Measurements from ENCODE around the gene PLVAP.

DNA sequence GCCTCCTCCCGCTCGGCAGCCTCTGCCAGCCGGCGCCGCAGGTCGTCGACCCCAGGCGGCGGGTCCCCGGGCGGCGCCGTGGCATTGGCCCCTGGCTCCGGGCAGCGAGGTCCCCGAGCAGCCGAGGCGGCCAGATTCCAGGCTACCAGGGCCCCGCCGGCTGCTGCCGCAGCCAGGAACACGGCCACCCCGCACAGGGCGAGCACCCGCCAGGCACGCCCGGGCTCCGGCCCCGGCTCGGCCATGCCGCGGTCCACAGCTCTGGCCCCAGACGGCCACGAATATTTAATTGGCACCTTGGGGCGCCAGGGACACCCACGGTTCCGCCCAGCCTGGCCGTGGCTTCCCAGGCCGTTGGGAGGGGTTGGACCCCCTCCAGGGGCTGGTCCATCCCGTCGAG, 16.8 kb upstream of the PLVAP start, which contains the start of gene CCDC194:
- TF ChIP-seq POLR2AphosphoS5 (IDR thresholded peaks at IDR 0.05; ENCODE audit: low read depth, low read length) (no peak), TAF1 (IDR thresholded peaks at IDR 0.05; ENCODE audit: borderline replicate concordance, insufficient read depth, low read length) (no peak)
- TF ChIP-seq, protein P1, sequence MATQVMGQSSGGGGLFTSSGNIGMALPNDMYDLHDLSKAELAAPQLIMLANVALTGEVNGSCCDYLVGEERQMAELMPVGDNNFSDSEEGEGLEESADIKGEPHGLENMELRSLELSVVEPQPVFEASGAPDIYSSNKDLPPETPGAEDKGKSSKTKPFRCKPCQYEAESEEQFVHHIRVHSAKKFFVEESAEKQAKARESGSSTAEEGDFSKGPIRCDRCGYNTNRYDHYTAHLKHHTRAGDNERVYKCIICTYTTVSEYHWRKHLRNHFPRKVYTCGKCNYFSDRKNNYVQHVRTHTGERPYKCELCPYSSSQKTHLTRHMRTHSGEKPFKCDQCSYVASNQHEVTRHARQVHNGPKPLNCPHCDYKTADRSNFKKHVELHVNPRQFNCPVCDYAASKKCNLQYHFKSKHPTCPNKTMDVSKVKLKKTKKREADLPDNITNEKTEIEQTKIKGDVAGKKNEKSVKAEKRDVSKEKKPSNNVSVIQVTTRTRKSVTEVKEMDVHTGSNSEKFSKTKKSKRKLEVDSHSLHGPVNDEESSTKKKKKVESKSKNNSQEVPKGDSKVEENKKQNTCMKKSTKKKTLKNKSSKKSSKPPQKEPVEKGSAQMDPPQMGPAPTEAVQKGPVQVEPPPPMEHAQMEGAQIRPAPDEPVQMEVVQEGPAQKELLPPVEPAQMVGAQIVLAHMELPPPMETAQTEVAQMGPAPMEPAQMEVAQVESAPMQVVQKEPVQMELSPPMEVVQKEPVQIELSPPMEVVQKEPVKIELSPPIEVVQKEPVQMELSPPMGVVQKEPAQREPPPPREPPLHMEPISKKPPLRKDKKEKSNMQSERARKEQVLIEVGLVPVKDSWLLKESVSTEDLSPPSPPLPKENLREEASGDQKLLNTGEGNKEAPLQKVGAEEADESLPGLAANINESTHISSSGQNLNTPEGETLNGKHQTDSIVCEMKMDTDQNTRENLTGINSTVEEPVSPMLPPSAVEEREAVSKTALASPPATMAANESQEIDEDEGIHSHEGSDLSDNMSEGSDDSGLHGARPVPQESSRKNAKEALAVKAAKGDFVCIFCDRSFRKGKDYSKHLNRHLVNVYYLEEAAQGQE (IDR thresholded peaks at IDR 0.05; ENCODE audit: insufficient read depth in 1 of 2, low read depth in 2 of 2, low read length in 2 of 2), result no peak
